ENCODE data around the gene JAG1.

DNA sequence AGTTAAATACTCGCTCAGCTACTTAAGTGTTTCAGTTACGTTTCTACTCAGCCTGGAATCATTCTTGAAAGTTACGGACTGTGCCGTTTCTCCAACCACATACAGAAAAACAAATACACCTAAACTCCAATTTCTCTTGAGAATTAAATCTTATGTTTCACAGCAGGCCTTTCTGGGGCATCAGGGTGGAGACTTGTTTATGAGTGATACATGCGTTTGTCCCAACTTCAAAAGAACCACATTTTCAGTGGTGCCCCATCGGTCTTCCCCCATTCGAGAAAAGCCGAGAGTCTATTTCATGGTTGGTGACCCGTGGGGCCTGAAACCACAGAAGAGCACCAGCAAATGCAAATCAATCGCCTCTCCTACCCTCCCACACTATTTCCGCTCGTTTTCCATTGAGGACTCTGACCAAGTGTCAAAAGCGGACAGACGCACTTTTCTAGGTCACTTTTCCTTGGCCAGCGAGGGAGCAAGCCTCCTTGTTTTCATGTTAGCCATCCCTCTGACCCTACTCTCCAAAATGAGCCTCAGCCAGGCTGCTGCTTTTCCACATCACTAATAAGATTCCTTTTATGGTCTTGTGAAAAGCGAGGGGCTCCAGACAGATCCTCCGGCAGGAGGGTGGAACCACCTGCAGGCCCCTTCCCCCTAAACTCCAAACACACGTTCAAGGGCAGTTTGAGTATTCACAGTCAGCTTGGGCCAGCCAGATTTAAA is 3.1 kb downstream of the JAG1 start:
- TF ChIP-seq, protein P1, sequence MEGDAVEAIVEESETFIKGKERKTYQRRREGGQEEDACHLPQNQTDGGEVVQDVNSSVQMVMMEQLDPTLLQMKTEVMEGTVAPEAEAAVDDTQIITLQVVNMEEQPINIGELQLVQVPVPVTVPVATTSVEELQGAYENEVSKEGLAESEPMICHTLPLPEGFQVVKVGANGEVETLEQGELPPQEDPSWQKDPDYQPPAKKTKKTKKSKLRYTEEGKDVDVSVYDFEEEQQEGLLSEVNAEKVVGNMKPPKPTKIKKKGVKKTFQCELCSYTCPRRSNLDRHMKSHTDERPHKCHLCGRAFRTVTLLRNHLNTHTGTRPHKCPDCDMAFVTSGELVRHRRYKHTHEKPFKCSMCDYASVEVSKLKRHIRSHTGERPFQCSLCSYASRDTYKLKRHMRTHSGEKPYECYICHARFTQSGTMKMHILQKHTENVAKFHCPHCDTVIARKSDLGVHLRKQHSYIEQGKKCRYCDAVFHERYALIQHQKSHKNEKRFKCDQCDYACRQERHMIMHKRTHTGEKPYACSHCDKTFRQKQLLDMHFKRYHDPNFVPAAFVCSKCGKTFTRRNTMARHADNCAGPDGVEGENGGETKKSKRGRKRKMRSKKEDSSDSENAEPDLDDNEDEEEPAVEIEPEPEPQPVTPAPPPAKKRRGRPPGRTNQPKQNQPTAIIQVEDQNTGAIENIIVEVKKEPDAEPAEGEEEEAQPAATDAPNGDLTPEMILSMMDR (IDR thresholded peaks at IDR 0.05; ENCODE audit: low read depth, low read length, poor library complexity, severe bottlenecking) = no peak
- TF ChIP-seq EZH2phosphoT487 (IDR thresholded peaks at IDR 0.05; ENCODE audit: borderline replicate concordance, low read length) = no peak

Measured in DOHH2 (cell line).